ENCODE measurements around the gene NUB1.

- no peak for TF ChIP-seq POLR2AphosphoS5 (IDR thresholded peaks at IDR 0.05; ENCODE audit: low read depth, low read length)
- no peak for TF ChIP-seq TAF1 (IDR thresholded peaks at IDR 0.05; ENCODE audit: borderline replicate concordance, low read depth, low read length)
- TF ChIP-seq MXI1 (IDR thresholded peaks at IDR 0.05; ENCODE audit: low read depth, low read length): no peak
- TF ChIP-seq, protein P1, sequence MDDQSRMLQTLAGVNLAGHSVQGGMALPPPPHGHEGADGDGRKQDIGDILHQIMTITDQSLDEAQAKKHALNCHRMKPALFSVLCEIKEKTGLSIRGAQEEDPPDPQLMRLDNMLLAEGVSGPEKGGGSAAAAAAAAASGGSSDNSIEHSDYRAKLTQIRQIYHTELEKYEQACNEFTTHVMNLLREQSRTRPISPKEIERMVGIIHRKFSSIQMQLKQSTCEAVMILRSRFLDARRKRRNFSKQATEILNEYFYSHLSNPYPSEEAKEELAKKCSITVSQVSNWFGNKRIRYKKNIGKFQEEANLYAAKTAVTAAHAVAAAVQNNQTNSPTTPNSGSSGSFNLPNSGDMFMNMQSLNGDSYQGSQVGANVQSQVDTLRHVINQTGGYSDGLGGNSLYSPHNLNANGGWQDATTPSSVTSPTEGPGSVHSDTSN (IDR thresholded peaks at IDR 0.05): no peak
- no peak for TF ChIP-seq CTCF (IDR thresholded peaks at IDR 0.05)
- no peak for TF ChIP-seq RFX5 (IDR thresholded peaks at IDR 0.05; ENCODE audit: low read length)
- no peak for TF ChIP-seq RAD21 (IDR thresholded peaks at IDR 0.05; ENCODE audit: low read length)
- no peak for TF ChIP-seq SMC3 (IDR thresholded peaks at IDR 0.05; ENCODE audit: low read depth, low read length)
- no peak for TF ChIP-seq USF1 (IDR thresholded peaks at IDR 0.05; ENCODE audit: borderline replicate concordance, low read depth)
Measured at GRCh38 chr7:151371266-151371665, 29.7 kb downstream of the NUB1 start.

All from SK-N-SH (cell line).